HepG2 (cell line): ENCODE results near the gene CST3. TPM values are rescaled to one million over a fixed set of nuclear protein-coding genes. Genes with fewer than 3 reads are reported as not detected.

Experiments
- AHR ChIP-seq: IDR thresholded peaks from 2 replicates; pipeline ENCODE4 v1.6.1; 2018; ENCODE audit warnings: missing genetic modification reagents, missing compliant biosample characterization
- ARNTL ChIP-seq: sonication (generic); formaldehyde crosslinking; IDR thresholded peaks from 2 replicates; pipeline ENCODE4 v1.4.0; 2020; ENCODE audit warnings: mild to moderate bottlenecking, missing genetic modification reagents
- BORCS8-MEF2B ChIP-seq: sonication (generic); formaldehyde crosslinking; IDR thresholded peaks from 2 replicates; pipeline ENCODE4 v1.8.0; 2022; ENCODE audit warnings: mild to moderate bottlenecking, missing genetic modification reagents
- CENPX ChIP-seq: sonication (generic); formaldehyde crosslinking; IDR thresholded peaks from 2 replicates; pipeline ENCODE4 v1.9.0; 2021; ENCODE audit warnings: mild to moderate bottlenecking, missing genetic modification reagents, moderate library complexity
- FOXA3 ChIP-seq: IDR thresholded peaks from 2 replicates; pipeline ENCODE4 v1.6.1; 2016; ENCODE audit warnings: missing genetic modification reagents, missing compliant biosample characterization
- GFI1 ChIP-seq: sonication (generic); formaldehyde crosslinking; IDR thresholded peaks from 2 replicates; pipeline ENCODE4 v1.5.0; 2020; ENCODE audit warnings: missing genetic modification reagents, mild to moderate bottlenecking, borderline replicate concordance
- KAT7 ChIP-seq: IDR thresholded peaks from 2 replicates; pipeline ENCODE4 v1.6.1; 2018; ENCODE audit warnings: borderline replicate concordance, missing compliant biosample characterization
- NFKB2 ChIP-seq: sonication (generic); formaldehyde crosslinking; IDR thresholded peaks from 2 replicates; pipeline ENCODE4 v1.4.0; 2020; ENCODE audit warnings: missing genetic modification reagents, borderline replicate concordance
- NR2F1 ChIP-seq, 2 experiments: fragments of 450-650 bp in 1 of 2; formaldehyde crosslinking in 1 of 2; IDR thresholded peaks; 2 replicates each; pipeline versions ENCODE4 v1.5.0 to v1.6.1; 2016 to 2020; ENCODE audit warnings: mild to moderate bottlenecking in 1 of 2, missing compliant biosample characterization in 1 of 2, missing genetic modification reagents in 1 of 2, moderate library complexity in 1 of 2
- TGIF2 ChIP-seq: IDR thresholded peaks from 2 replicates; pipeline ENCODE4 v1.6.1; 2016; ENCODE audit warnings: control low read depth, missing compliant biosample characterization
- ZBTB3 ChIP-seq: sonication (generic); formaldehyde crosslinking; IDR thresholded peaks from 2 replicates; pipeline ENCODE4 v1.4.0; 2020; ENCODE audit warnings: low read depth, mild to moderate bottlenecking, moderate library complexity, missing genetic modification reagents, borderline replicate concordance
- ZKSCAN5 ChIP-seq: sonication (generic); formaldehyde crosslinking; IDR thresholded peaks from 2 replicates; pipeline ENCODE4 v1.5.1; 2020; ENCODE audit warnings: mild to moderate bottlenecking, missing genetic modification reagents
- ZNF180 ChIP-seq: sonication (generic); formaldehyde crosslinking; IDR thresholded peaks from 2 replicates; pipeline ENCODE4 v1.4.0; 2020; ENCODE audit warnings: low read depth, missing genetic modification reagents, borderline replicate concordance
- ZNF205 ChIP-seq: IDR thresholded peaks from 2 replicates; pipeline ENCODE4 v1.6.1; 2018; ENCODE audit warnings: missing biosample characterization, missing genetic modification reagents
- ZNF263 ChIP-seq: sonication (generic); formaldehyde crosslinking; IDR thresholded peaks from 2 replicates; pipeline ENCODE4 v1.4.0; 2020; ENCODE audit warnings: missing genetic modification reagents
- ZNF549 ChIP-seq: sonication (generic); formaldehyde crosslinking; IDR thresholded peaks from 2 replicates; pipeline ENCODE4 v1.5.0; 2020; ENCODE audit warnings: missing genetic modification reagents
- ZNF556 ChIP-seq: sonication (generic); formaldehyde crosslinking; IDR thresholded peaks from 2 replicates; pipeline ENCODE4 v1.4.0; 2020; ENCODE audit warnings: mild to moderate bottlenecking, missing genetic modification reagents, borderline replicate concordance
- polyA plus RNA-seq, 8 experiments: library from polyadenylated mRNA; depleted of rRNA in 3 of 8; stranded (reverse) in 7 of 8; unstranded in 1 of 8; fragments of >200 nt; fragmentation: Illumina TruSeq in 4 of 8; extraction: Trizol in 4 of 8; gene quantifications; 2 replicates each; pipeline versions ENCODE4 v1.2.1 to v1.2.3, GENCODE V29; 2011 to 2016; ENCODE audit warnings: low read depth in 4 of 8, missing spikeins in 1 of 8, mixed read lengths in 1 of 8; ENCODE audit not compliant: insufficient read depth in 1 of 8
- total RNA-seq, 5 experiments: library from RNA; depleted of rRNA; stranded (reverse); fragments of >200 nt; fragmentation: Illumina TruSeq; extraction: Trizol; gene quantifications; 2 replicates each; pipeline ENCODE4 v1.2.3, GENCODE V29; 2016; ENCODE audit warnings: low read depth in 1 of 5
- TF ChIP-seq, protein P1 (sequence below): sonication (generic); formaldehyde crosslinking; IDR thresholded peaks from 2 replicates; pipeline ENCODE4 v1.5.0; 2020; ENCODE audit warnings: missing genetic modification reagents, mild to moderate bottlenecking, borderline replicate concordance
- TF ChIP-seq, protein P2 (sequence below): sonication (generic); formaldehyde crosslinking; IDR thresholded peaks from 2 replicates; pipeline ENCODE4 v1.9.0; 2022; ENCODE audit warnings: low read depth, missing genetic modification reagents
- TF ChIP-seq, protein P3 (sequence below): sonication (generic); formaldehyde crosslinking; IDR thresholded peaks from 2 replicates; pipeline ENCODE4 v1.5.0; 2020; ENCODE audit warnings: missing genetic modification reagents
- TF ChIP-seq, protein P4 (sequence below): sonication (generic); formaldehyde crosslinking; IDR thresholded peaks from 2 replicates; pipeline ENCODE4 v1.9.0; 2021; ENCODE audit warnings: missing genetic modification reagents, borderline replicate concordance
- TF ChIP-seq, protein P5 (sequence below): sonication (generic); formaldehyde crosslinking; IDR thresholded peaks from 2 replicates; pipeline ENCODE4 v1.5.0; 2020; ENCODE audit warnings: mild to moderate bottlenecking, low read depth, missing genetic modification reagents, borderline replicate concordance

CST3 gene
- total and polyA plus RNA-seq, 2 of the 13 experiments (the other 11 are each of a cell fraction or from before 2014, with no cell fraction given): 690 to 1,005 TPM

DNA sequence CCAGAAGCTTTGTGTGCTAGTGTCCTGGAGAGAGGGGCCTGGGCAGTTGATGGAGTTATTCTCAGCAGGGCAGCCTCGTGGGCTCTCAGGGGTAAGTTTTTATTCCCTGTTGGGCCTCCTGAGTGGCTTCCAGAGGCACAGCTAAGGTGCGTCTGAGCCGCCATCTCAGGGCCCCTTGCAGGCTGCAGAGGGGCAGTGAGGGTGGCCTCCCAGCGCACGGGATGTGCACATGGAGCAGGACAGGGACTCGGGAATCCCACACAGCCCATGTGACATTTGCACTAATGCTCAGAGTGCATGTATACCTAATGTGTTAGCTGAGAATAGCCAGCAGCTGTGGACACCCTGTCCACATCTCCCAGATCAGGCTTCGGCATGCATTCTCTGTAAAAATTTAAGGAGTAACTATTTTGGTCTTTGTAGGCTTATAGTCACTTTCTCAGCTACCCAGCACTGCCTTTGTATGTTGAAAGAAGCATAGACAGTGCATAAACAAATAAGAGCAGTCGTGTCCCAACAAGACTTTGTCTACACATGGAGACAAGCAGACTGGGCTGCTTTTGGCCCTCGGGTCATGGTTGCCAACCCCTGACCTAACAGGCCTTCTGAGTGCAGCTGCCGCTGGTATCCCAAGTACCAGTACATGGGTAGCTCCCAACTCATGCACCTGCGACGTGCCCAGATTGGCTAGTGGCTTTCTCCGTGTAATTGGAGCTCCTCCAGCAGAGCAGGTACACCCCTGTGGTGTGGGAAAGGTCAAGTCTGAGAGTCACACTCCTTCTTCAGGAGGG lies 50.8 kb downstream of the CST3 start (continued):
- TF ChIP-seq, protein P1, sequence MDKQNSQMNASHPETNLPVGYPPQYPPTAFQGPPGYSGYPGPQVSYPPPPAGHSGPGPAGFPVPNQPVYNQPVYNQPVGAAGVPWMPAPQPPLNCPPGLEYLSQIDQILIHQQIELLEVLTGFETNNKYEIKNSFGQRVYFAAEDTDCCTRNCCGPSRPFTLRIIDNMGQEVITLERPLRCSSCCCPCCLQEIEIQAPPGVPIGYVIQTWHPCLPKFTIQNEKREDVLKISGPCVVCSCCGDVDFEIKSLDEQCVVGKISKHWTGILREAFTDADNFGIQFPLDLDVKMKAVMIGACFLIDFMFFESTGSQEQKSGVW (CRISPR knock-in tag): no peak
- TF ChIP-seq AHR (no peak; the same call in 1 of the 2 replicates), GFI1 (CRISPR knock-in tag) (0 out of 2 replicates have a peak, but pooled peaks have one; percentile 30), ZBTB3 (CRISPR knock-in tag) (no peak), ARNTL (CRISPR knock-in tag) (no peak), NFKB2 (no peak; the same call in 1 of the 2 replicates), NR2F1 (CRISPR knock-in tag; IDR thresholded peaks at IDR 0.05) (peak; percentile 31 to 35; a peak in 2 of 4 replicates), ZNF205 (CRISPR knock-in tag) (no peak), TGIF2 (CRISPR knock-in tag) (no peak; the same call in 1 of the 2 replicates), ZKSCAN5 (no peak), CENPX (CRISPR knock-in tag) (no peak), ZNF263 (peak; percentile 74; the same call in 1 of the 2 replicates), BORCS8-MEF2B (CRISPR knock-in tag) (no peak), ZNF180 (no peak), ZNF556 (CRISPR knock-in tag) (no peak), KAT7 (no peak), ZNF549 (CRISPR knock-in tag) (no peak), FOXA3 (CRISPR knock-in tag) (peak; percentile 65; the same call in 1 of the 2 replicates)
- TF ChIP-seq, protein P2, sequence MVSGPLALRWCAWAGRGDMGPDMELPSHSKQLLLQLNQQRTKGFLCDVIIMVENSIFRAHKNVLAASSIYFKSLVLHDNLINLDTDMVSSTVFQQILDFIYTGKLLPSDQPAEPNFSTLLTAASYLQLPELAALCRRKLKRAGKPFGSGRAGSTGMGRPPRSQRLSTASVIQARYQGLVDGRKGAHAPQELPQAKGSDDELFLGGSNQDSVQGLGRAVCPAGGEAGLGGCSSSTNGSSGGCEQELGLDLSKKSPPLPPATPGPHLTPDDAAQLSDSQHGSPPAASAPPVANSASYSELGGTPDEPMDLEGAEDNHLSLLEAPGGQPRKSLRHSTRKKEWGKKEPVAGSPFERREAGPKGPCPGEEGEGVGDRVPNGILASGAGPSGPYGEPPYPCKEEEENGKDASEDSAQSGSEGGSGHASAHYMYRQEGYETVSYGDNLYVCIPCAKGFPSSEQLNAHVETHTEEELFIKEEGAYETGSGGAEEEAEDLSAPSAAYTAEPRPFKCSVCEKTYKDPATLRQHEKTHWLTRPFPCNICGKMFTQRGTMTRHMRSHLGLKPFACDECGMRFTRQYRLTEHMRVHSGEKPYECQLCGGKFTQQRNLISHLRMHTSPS (CRISPR knock-in tag): no peak
- TF ChIP-seq, protein P3, sequence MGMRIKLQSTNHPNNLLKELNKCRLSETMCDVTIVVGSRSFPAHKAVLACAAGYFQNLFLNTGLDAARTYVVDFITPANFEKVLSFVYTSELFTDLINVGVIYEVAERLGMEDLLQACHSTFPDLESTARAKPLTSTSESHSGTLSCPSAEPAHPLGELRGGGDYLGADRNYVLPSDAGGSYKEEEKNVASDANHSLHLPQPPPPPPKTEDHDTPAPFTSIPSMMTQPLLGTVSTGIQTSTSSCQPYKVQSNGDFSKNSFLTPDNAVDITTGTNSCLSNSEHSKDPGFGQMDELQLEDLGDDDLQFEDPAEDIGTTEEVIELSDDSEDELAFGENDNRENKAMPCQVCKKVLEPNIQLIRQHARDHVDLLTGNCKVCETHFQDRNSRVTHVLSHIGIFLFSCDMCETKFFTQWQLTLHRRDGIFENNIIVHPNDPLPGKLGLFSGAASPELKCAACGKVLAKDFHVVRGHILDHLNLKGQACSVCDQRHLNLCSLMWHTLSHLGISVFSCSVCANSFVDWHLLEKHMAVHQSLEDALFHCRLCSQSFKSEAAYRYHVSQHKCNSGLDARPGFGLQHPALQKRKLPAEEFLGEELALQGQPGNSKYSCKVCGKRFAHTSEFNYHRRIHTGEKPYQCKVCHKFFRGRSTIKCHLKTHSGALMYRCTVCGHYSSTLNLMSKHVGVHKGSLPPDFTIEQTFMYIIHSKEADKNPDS (CRISPR knock-in tag): no peak
- TF ChIP-seq, protein P4, sequence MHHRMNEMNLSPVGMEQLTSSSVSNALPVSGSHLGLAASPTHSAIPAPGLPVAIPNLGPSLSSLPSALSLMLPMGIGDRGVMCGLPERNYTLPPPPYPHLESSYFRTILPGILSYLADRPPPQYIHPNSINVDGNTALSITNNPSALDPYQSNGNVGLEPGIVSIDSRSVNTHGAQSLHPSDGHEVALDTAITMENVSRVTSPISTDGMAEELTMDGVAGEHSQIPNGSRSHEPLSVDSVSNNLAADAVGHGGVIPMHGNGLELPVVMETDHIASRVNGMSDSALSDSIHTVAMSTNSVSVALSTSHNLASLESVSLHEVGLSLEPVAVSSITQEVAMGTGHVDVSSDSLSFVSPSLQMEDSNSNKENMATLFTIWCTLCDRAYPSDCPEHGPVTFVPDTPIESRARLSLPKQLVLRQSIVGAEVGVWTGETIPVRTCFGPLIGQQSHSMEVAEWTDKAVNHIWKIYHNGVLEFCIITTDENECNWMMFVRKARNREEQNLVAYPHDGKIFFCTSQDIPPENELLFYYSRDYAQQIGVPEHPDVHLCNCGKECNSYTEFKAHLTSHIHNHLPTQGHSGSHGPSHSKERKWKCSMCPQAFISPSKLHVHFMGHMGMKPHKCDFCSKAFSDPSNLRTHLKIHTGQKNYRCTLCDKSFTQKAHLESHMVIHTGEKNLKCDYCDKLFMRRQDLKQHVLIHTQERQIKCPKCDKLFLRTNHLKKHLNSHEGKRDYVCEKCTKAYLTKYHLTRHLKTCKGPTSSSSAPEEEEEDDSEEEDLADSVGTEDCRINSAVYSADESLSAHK: no peak
- TF ChIP-seq, protein P5, sequence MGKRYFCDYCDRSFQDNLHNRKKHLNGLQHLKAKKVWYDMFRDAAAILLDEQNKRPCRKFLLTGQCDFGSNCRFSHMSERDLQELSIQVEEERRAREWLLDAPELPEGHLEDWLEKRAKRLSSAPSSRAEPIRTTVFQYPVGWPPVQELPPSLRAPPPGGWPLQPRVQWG (CRISPR knock-in tag): no peak
